NCI-H2171 treated with DMSO at 0.1 percent for 48 hours (cell line): ENCODE measurements around the gene PRR18.
"Not testable (repeated sequence)": the region's sequence is repeated elsewhere in the genome, so short reads cannot be mapped to it uniquely, and the experiment has no call there.

Experiments used
- DNase-seq: peaks from one replicate; lab custom pipeline; 2025; lab: John Stamatoyannopoulos, UW

The PRR18 gene

GRCh38 chr6:166308033-166308768 is at the start of gene PRR18:
Gene PRR18, minus strand, starts transcription at chr6:166308392. Its CDS starts 250 bp downstream, at chr6:166308142.
- peak; percentile 31 for DNase-seq

GRCh38 chr6:166355552-166355951 is 47.4 kb upstream of the PRR18 start:
- no peak for DNase-seq

GRCh38 chr6:166354965-166355364 is 46.8 kb upstream of the PRR18 start:
- DNase-seq, result no peak

GRCh38 chr6:166354143-166354542 is 46.0 kb upstream of the PRR18 start:
- no peak for DNase-seq

GRCh38 chr6:166353507-166353906 is 45.3 kb upstream of the PRR18 start:
- DNase-seq, result no peak

GRCh38 chr6:166352923-166353322 is 44.7 kb upstream of the PRR18 start:
- no peak for DNase-seq

GRCh38 chr6:166351715-166352285 is 43.6 kb upstream of the PRR18 start:
- peak; percentile 2 for DNase-seq

GRCh38 chr6:166348305-166348949 is 40.2 kb upstream of the PRR18 start:
- no peak for DNase-seq

GRCh38 chr6:166346965-166347364 is 38.8 kb upstream of the PRR18 start:
- DNase-seq, result no peak

- DNase-seq, result no peak
Measured at GRCh38 chr6:166346449-166346848, 38.3 kb upstream of the PRR18 start.

- not testable (repeated sequence) for DNase-seq
Measured at GRCh38 chr6:166345672-166346071, 37.5 kb upstream of the PRR18 start.

GRCh38 chr6:166344921-166345320 is 36.7 kb upstream of the PRR18 start:
- not testable (repeated sequence) for DNase-seq

GRCh38 chr6:166344240-166344639 is 36.0 kb upstream of the PRR18 start:
- DNase-seq, result no peak

GRCh38 chr6:166343150-166343487 is 34.9 kb upstream of the PRR18 start:
- no peak for DNase-seq

- DNase-seq, result peak; percentile 59
Measured at GRCh38 chr6:166342349-166343149, 34.4 kb upstream of the PRR18 start, which contains the start of gene SFT2D1. Gene SFT2D1, minus strand, starts transcription at chr6:166342545. Its CDS starts 64 bp downstream, at chr6:166342481.

GRCh38 chr6:166341977-166342348 is 33.8 kb upstream of the PRR18 start:
- no peak for DNase-seq

GRCh38 chr6:166341464-166341863 is 33.3 kb upstream of the PRR18 start:
- no peak for DNase-seq

GRCh38 chr6:166338854-166339253 is 30.7 kb upstream of the PRR18 start:
- DNase-seq, result no peak

- no peak for DNase-seq
Measured at GRCh38 chr6:166336847-166337246, 28.7 kb upstream of the PRR18 start.

- no peak for DNase-seq
Measured at GRCh38 chr6:166335378-166336302, 27.4 kb upstream of the PRR18 start.

GRCh38 chr6:166334878-166335277 is 26.7 kb upstream of the PRR18 start:
- no peak for DNase-seq
